Natural killer cell (primary cell): ENCODE results near the gene SHISA6. TPM values are rescaled to one million over a fixed set of nuclear protein-coding genes. Genes with fewer than 3 reads are reported as not detected.

Source experiments
- ATAC-seq, 3 donors: fragments of 150-1000 bp in 2 of 3; fragments of 200-7000 bp in 1 of 3; cut with Tn5 transposase; 1 replicate in 1 of 3; 2 replicates in 2 of 3; pipeline ENCODE4 v1.10.0; 2021; ENCODE audit warnings: mild to moderate bottlenecking in 2 of 3, moderate library complexity in 2 of 3
- DNase-seq, 2 donors: peaks; one replicate each; pipeline versions ENCODE4 v3.0.0 to v3.0.0-alpha.2; 2013 to 2021; ENCODE audit warnings: mixed read lengths in 1 of 2
- H3K27ac ChIP-seq: one replicate; pipeline ENCODE4 v1.5.1; 2013; ENCODE audit warnings: mild to moderate bottlenecking, low read length
- H3K27me3 ChIP-seq: one replicate; pipeline ENCODE4 v1.6.1; 2013; ENCODE audit warnings: low read length; ENCODE audit not compliant: control insufficient read depth, insufficient read depth
- H3K36me3 ChIP-seq: one replicate; pipeline ENCODE4 v1.6.1; 2013; ENCODE audit warnings: low read length; ENCODE audit not compliant: control insufficient read depth, insufficient read depth
- H3K4me1 ChIP-seq: one replicate; pipeline ENCODE4 v1.6.1; 2013; ENCODE audit warnings: low read length; ENCODE audit not compliant: control insufficient read depth, insufficient read depth
- H3K4me3 ChIP-seq: one replicate; pipeline ENCODE4 v1.5.1; 2013; ENCODE audit warnings: low read length
- H3K9me3 ChIP-seq: one replicate; pipeline ENCODE4 v1.6.1; 2013; ENCODE audit warnings: low read length; ENCODE audit not compliant: control insufficient read depth, insufficient read depth
- H3K27ac Mint-ChIP-seq, 2 donors: one replicate each; pipeline ENCODE4 v1.8.0; 2022; ENCODE audit warnings: mild to moderate bottlenecking in 2 of 2, mixed read lengths in 2 of 2, moderate library complexity in 1 of 2
- H3K27me3 Mint-ChIP-seq, 2 donors: one replicate each; pipeline ENCODE4 v1.8.0; 2022; ENCODE audit warnings: low read depth in 2 of 2, mixed read lengths in 2 of 2
- H3K36me3 Mint-ChIP-seq: one replicate; pipeline ENCODE4 v1.8.0; 2022; ENCODE audit warnings: mixed read lengths
- H3K4me1 Mint-ChIP-seq, 2 donors: one replicate each; pipeline ENCODE4 v1.8.0; 2022; ENCODE audit warnings: mixed read lengths in 2 of 2
- H3K4me3 Mint-ChIP-seq: one replicate; pipeline ENCODE4 v1.8.0; 2022; ENCODE audit warnings: mild to moderate bottlenecking, moderate library complexity, mixed read lengths
- H3K9me3 Mint-ChIP-seq, 2 donors: one replicate each; pipeline ENCODE4 v1.8.0; 2022; ENCODE audit warnings: mixed read lengths in 2 of 2
- WGBS: methylation state at CpG from one replicate; pipeline ENCODE4 v1.1.7; 2013; ENCODE audit warnings: missing lambda C conversion rate; ENCODE audit not compliant: insufficient coverage; 5-methylcytosine and 5-hydroxymethylcytosine counted together
- intact Hi-C: fragments of 100-400 bp; cut with micrococcal nuclease; formaldehyde crosslinking; loops from one replicate; pipeline ENCODE4 v1.14.2; 2022
- total RNA-seq, 4 donors: library from RNA; stranded (reverse); fragments of 120-200 nt in 1 of 4; gene quantifications; one replicate each; pipeline versions ENCODE4 v1.2.3 to v1.2.4, GENCODE V29; 2013 to 2022
- TF ChIP-seq, protein P1 (sequence below): fragments of 200-600 bp; IDR thresholded peaks from one replicate; pipeline ENCODE4 v1.8.0; 2022; ENCODE audit warnings: antibody characterized with exemption

Gene SHISA6
- total RNA-seq, 3 donors from 2014 or later (not counting 1 experiment from before 2014, with no cell fraction given): not detected

DNA sequence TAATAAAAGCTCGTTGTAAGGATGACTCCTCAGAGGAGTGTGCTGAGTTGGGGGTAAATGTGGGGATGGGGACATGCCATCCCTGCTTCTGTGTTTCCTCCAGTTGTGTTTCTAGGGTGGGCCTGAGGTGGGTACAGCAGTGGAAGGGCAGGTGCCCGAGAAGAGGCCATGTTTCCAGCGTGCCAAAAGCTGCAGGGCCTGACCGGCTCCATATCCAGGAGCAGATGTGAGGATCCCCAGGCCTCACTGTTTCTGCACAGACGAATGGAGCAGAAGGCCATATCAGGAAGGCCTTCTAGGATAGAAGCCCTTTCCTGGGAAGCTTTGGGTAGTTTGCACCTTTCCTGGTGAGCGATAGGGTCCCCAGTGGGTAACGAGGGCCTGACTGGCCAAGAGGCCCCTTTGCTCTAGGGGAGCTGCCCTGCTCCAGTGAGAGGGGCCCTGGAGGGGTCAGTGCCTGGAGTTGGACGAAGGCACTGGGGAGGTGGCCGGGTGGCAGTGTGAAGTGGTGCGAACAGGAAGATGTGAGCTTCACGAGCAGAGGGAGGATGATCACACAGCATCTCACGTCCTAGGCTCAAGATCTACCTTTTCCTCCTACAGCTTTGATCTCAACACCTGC lies 62.9 kb downstream of the SHISA6 start:
- no peak for ATAC-seq
- Mint-ChIP-seq H3K27ac (no peak overlapping the region), H3K27me3 (no peaks in the 10 kb centered on the region), H3K9me3 (no peaks in the 10 kb centered on the region), H3K4me3 (no peak overlapping the region), H3K36me3 (no peaks in the 10 kb centered on the region), H3K4me1 (no peaks in the 10 kb centered on the region)
- Histone ChIP-seq H3K4me3 (no peak overlapping the region), H3K27me3 (no peaks in the 10 kb centered on the region), H3K36me3 (no peaks in the 10 kb centered on the region), H3K4me1 (no peaks in the 10 kb centered on the region), H3K9me3 (no peaks in the 10 kb centered on the region), H3K27ac (no peak overlapping the region)
- TF ChIP-seq, protein P1, sequence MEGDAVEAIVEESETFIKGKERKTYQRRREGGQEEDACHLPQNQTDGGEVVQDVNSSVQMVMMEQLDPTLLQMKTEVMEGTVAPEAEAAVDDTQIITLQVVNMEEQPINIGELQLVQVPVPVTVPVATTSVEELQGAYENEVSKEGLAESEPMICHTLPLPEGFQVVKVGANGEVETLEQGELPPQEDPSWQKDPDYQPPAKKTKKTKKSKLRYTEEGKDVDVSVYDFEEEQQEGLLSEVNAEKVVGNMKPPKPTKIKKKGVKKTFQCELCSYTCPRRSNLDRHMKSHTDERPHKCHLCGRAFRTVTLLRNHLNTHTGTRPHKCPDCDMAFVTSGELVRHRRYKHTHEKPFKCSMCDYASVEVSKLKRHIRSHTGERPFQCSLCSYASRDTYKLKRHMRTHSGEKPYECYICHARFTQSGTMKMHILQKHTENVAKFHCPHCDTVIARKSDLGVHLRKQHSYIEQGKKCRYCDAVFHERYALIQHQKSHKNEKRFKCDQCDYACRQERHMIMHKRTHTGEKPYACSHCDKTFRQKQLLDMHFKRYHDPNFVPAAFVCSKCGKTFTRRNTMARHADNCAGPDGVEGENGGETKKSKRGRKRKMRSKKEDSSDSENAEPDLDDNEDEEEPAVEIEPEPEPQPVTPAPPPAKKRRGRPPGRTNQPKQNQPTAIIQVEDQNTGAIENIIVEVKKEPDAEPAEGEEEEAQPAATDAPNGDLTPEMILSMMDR: no peak
- DNase-seq: no peak
- WGBS: 87% methylated on average over 11 of the region's 12 CpGs
- intact Hi-C loops: no loop called here

DNA sequence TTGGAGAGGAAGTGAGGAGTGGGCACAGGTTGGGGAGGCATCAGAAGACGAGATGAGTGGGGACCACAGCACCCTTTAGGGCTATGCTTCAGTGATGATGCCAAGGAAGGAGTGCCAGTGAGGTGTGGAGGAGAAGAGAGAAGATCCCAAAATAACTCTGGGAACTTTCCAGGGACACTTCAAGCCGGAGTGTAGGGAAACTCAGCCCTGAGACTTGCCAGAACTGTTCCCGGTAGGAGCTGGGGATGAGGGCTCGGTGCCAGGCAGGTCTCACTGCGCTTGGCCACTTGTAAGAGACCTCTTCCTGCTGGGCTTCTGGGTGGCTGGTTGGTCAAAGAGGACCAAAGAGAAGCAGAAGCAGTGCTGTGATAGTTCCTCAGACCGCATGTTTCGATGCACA lies 63.6 kb downstream of the SHISA6 start:
- Histone ChIP-seq H3K4me3 (no peak overlapping the region), H3K27me3 (no peaks in the 10 kb centered on the region), H3K27ac (no peak overlapping the region), H3K4me1 (no peaks in the 10 kb centered on the region), H3K9me3 (no peaks in the 10 kb centered on the region), H3K36me3 (no peaks in the 10 kb centered on the region)
- ATAC-seq (no peak), DNase-seq (no peak)
- WGBS: 81% methylated on average over 7 of the region's 7 CpGs
- Mint-ChIP-seq H3K36me3 (no peaks in the 10 kb centered on the region), H3K9me3 (no peaks in the 10 kb centered on the region), H3K27ac (no peak overlapping the region), H3K4me1 (no peaks in the 10 kb centered on the region), H3K4me3 (no peak overlapping the region), H3K27me3 (no peaks in the 10 kb centered on the region)
- TF ChIP-seq, protein P1: no peak
- intact Hi-C loops: no loop called here

DNA sequence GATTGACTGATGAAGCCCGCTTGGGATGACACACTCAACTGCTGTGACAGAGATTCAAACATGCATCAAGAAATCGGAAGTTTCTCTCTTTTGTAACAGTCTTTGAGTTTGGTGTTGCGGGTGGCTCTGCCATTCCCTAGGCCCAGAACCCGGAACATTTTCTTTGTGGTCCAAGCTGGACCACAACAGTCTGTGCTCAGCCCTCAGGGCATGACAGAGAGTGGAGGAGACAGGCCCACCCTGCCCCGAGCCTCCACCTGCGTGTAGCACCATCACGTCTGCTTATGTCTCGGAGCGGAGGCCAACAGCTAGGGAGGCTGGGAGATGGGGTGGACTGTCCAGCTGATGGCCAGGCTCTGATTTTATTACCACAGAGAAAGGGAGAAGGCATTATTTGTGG lies 64.5 kb downstream of the SHISA6 start:
- Histone ChIP-seq H3K27ac (no peak overlapping the region), H3K27me3 (no peaks in the 10 kb centered on the region), H3K9me3 (no peaks in the 10 kb centered on the region), H3K4me1 (no peaks in the 10 kb centered on the region), H3K4me3 (no peak overlapping the region), H3K36me3 (no peaks in the 10 kb centered on the region)
- H3K9me3 Mint-ChIP-seq: no peaks in the 10 kb centered on the region
- no peaks in the 10 kb centered on the region for H3K36me3 Mint-ChIP-seq
- intact Hi-C loops: no loop called here
- no peak overlapping the region for H3K4me3 Mint-ChIP-seq
- TF ChIP-seq, protein P1: no peak
- ATAC-seq: no peak
- no peaks in the 10 kb centered on the region for H3K4me1 Mint-ChIP-seq
- no peaks in the 10 kb centered on the region for H3K27me3 Mint-ChIP-seq
- WGBS: 93% methylated on average over 9 of the region's 9 CpGs
- DNase-seq: no peak
- no peak overlapping the region for H3K27ac Mint-ChIP-seq

DNA sequence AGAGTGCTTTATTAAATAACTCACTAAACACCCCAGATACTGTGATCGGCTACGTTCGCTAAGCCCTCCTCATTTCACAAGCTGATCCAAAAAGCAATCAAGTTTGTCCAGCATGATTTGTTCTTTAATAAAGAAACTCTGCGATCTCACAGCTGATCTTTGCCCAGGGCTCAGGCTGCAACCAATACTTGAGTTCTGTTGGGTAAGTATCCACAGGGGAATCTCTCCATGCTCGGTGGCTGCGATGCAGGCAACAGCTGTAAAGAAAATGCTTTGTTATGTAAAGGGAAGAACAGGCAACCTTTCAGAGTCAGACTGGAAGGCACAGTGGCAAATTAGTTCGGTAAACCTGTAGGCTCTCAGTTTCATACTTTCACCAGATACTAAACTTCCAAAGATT lies 67.5 kb downstream of the SHISA6 start:
- no peaks in the 10 kb centered on the region for H3K36me3 ChIP-seq
- Mint-ChIP-seq H3K27me3 (no peaks in the 10 kb centered on the region), H3K27ac (no peak overlapping the region), H3K4me3 (no peak overlapping the region), H3K36me3 (no peaks in the 10 kb centered on the region), H3K4me1 (no peaks in the 10 kb centered on the region), H3K9me3 (peaks cover under 1 to 2% of the 10 kb centered on the region in 2 donors)
- no peaks in the 10 kb centered on the region for H3K4me1 ChIP-seq
- no peak overlapping the region for H3K27ac ChIP-seq
- 75% methylated on average over 7 of the region's 7 CpGs for WGBS
- ATAC-seq: no peak
- no peak for DNase-seq
- intact Hi-C loops: no loop called here
- no peaks in the 10 kb centered on the region for H3K27me3 ChIP-seq
- no peaks in the 10 kb centered on the region for H3K9me3 ChIP-seq
- TF ChIP-seq, protein P1: no peak
- H3K4me3 ChIP-seq: no peak overlapping the region
